HL-60/S4 treated with phorbol 12-myristate 13-acetate at 8.2 ng/mL for 4 days and 3 days (cell line): ENCODE results near the gene TMEM63B.

Experiments
- in situ Hi-C: fragments of 300-500 bp; cut with MboI; formaldehyde crosslinking; loops from 2 replicates; pipeline ENCODE4 v1.15.0; 2022; ENCODE audit warnings: low sequenced_read_pairs

TMEM63B gene

DNA sequence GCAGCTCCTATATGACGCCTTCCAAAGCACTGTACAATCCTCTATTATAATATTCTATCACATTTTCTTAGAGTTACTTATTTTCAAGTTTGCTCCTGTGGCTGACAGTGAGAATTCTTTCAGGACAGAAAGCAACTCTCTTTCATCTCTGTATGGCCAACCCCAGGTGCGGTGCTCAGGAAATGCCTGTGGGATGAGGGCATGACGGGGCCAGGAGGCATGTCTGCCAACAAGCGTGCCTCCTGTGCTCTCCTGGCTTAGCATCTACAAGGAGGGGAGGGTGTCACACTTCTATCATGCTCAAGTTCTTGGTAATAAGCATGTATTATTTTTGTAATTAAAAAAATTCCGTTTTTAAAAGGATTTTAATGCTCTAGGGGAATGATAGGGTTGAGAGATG, 11.5 kb upstream of the TMEM63B start:
- in situ Hi-C loops: no loop called here

DNA sequence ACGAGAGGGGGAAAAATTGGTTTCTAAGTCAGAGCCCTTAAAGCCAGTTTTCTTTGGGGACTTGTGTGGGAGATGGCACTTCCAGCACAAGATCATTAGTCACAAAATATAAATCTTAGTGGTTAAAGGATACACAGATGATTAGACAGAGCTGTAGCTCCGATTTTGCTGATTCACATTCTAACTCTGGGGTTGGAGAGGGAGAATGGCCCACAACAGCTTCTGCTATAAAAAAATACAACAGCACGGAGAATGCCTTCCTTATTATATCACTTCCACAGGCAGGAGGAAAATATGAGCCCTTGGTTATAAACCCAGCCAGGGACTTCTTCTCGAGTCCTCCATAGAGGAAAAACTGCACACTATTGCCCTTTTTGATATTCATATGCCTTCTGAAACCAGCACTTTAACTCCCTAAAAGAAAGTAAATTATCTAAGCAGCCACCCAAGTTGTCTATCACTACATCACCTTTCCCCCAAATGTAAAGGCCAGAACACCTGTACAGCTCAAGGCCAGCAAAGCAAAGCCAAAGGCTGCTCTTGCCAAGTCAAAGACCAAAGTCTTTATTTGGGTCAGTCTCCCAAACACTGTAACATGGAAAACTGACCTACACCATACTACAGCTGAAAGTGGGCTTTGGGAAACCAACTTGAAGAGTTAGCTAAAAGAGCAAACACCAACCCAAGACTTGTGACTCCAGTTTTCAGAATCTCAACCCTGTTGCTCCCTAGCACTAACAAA, 10.5 kb upstream of the TMEM63B start:
- in situ Hi-C loops: no loop called here

DNA sequence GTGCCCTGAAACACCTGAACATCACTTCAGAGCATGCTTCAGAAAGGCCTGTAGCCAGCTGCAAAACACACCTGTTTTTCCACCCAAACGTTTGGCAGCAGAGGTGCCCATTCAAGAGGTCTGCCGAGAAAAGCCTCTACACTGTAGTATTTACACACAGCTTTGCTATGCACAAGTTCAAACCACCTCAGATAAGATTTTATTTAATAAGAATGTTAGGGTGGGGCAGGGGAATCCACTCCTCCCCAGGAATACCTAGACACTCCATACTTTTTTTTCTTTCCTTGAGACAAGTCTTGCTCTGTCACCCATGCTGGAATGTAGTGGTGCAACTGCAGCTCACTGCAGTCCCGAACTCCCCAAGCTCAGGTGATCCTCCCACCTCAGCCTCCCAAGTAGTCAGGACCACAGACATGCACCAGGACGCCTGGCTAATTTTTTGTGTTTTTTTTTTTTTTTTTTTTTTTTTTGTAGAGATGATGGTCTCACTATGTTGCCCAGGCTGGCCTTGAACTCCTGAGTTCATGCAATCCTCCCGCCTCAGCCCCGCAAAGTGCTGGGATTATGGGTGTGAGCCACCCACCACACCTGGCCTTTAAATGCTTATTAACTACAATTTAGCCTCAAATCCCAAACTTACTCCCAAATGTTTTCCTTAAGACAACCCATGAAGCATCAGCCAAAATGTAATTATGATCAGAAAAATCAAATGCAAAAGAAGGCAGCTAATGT, 9.8 kb upstream of the TMEM63B start:
- in situ Hi-C loops: no loop called here

DNA sequence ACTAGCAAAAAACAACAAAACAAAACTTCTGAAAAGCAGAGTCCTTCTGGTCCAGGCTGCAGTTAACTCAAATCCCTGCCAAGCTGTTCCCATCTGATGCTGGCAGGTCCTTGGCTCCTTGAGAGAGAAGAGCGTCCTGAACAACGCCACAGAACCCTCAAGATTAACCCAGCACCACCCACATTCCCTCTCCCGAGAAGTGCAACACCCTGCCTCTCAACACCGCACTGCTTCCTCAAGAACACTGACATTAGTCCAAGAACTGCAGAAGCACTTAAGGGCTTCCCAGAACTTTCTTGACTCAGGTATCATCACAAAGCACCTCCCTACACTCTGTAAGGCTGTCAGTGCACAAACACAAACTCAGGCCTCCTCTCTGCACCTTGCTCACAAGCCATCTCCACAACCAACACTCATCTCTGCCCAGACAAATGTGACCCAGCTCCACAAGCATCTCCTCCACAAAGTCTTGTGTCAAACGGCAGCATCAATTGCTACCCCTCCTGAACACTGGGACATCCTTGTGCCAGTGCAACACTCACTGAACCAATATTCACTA, 7.6 kb upstream of the TMEM63B start:
- in situ Hi-C loops: no loop called here

DNA sequence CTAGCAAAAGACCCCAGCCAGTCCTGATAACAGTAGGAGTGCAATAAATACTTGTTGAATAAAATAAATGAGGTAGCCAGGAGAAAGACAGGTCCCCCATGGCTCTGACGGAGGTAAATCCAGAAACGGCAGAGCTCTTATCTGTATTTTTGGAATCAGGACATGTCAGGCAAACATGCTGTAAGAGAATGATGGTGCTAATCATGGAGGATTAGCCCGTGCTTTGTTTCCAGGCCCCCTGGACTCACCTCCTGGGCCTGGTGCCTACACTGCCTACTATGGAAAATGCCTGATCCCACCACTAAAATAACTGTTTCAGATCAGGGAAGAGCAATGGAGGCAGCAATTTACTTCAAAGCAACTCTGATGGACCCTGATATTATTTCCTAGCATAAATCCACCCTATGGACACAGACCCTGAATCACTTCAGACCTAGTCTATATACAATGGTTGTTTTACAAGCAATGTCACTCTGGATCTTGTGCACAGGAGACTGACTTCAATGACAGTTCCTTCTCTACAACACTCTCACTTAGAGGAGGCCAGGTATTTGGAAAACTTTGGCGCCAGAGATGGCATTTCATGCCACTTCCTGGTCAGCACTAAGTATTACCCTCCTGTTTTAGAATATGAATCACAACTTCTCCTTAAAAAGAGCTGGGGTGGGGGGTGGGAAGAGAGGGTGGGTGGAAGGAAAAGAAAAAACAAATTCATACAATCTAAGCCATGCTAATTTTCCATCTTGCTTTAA, 6.5 kb upstream of the TMEM63B start:
- in situ Hi-C loops: no loop called here

DNA sequence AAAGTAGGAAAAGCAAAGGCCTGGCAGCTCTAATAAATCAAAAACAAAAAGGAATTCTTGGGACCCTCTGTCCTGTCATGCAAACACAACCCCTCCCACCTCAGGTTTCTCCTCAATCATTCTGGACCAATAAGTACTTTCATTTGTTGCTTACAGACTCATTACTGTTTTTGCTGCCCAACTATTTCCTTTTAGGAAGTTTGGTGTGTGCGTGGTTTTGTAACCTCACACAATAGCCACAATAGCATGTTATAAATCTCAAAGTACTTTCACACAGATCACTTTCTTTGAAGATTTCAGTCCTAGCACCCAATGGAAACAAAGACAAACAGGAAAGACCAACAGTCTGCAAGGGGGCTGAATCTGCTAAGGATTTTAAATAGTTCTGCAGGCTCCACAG, 4.6 kb upstream of the TMEM63B start:
- in situ Hi-C loops: no loop called here

DNA sequence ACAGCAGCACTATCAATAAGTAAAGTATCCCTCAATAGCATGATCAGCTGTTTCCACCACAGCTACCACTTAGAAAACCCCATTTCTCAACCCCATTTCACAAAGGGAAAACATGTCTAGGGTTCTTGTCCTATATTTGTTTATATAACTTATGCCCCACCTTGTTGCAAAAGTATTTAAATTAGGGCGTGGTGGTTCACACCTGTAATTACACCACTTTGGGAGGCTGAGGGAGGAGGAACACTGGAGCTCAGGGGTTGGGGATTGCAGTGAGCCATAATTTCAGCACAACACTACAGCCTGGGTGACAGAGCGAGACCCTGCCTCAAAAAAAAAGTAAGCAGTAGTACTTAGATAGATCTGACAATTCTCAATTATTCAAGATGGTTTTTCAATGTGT, 3.8 kb upstream of the TMEM63B start:
- in situ Hi-C loops: no loop called here

DNA sequence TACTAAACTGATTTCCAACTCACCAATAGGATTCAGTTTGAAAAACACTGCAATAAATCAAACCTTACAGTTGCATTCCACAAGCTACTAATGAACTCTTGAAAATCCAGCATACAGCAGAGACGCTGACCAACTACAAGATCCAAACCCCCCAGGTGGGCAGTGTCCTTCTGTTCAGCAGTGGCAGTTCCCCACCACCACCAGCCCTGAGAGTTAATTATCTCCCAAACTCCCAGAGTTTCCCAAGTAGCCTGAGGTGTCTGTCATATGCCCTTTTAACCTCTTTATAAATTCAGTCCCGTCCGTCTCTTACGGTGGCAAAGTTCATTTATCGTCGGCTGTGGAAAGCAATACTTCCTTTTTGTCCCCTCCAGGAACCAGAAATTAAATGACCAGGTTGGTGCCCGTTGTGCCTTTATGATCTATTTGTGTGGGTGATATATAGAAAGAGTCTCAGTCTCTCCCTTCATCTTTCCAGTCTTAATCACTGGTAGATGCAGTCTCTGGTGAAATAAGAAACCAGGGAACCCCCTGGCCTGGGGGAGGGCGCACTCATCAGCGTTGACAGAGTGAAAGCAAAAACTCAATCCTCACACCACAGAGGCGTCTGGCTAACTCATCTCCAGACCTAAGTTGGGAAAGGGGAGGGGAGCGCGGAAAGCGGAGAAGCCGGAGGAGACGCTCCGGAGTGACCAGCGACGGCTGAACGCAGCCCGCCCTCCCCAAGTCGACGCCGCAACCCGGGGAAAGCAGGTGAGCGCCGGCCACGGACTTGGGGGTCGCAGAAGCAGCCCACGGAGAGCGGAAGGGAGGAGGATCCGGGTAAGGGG, 819 bp upstream of the TMEM63B start:
- in situ Hi-C loops: no loop called here

DNA sequence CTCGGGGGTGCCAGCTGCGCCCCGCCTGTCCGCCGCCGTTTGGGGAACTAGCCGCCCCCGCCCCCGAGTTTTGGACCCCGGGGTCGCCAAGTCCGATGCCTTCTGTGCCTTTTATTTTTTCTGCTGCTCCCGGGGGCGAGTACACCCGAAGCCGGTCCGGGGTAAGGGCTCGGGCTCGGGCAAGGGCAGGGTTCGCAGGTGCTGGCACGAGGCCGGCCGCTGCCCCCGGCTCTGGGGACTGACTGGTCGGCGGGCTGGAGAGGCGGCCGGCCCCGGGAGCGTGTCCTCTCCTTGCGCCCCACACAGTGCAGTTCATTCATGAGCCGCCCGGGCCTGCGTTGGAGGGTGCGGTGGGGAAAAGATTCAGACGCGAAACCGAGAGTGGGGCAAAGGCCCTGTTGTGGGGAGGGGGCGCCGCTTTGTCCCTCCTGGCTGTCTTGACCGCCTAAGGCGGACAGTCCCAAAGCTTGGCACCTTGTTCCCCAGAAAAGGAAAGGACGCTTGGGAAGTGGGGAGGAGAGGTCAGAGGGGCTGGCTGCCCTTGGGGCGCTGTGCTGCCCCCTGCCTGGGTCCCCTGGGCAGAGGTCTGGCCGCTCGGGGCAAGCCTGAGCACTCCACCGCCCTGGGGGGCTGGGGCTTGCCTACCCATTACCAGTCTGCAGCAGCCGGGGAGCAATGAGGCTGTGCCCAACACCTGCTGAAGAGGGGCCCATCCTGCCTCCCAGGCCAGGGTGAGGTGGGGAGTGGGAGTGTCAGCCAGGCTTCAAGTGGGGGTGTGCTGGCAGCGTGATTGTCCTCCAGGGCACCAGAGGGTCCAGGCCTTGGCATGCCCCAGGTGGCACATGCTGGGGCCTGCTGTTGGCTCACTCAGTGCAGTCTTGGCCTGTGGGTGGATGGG, 915 bp downstream of the TMEM63B start:
- in situ Hi-C loops: no loop called here

DNA sequence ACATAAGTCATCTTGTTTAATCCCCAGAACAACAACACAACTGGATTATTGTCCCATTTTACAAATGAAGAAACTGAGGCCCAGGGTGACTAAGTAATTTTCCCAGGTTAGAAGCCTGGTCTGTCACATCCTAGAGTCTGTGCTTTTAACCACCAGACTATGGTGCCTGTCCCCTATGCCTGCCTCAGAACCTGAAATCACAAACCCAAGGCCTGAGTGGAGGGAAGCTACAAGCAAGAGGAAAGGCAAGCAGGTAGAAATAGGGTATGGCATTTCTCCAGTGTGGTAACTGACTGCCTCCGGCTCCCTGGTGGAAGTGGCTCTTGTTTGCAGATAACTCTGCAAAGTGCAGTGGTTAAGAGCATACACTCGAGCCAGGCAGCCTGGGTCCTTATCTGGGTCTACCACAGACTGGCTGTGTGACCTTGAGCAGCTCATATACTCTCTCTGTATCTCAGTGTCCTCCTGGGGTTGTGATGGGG, 2.5 kb downstream of the TMEM63B start:
- in situ Hi-C loops: no loop called here

DNA sequence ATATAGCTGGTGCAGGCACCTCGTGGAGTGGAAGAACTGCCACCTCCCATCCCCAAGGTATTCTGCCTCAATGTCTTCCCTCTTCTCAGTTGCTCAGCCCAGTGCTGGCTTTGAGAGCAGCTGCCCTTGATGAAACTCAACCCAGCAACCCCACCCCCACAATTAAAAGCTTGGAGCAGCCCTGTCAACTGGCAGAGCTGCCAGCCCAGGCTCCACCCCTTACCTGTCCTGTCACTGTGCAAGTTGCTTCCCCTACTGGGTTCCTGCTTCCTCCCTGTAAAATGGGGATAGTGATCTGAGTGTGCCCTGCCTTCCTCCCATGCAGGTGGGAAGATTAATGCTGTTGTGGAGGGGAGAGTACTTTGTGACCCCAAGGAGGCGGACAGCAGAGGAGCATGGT, 4.5 kb downstream of the TMEM63B start:
- in situ Hi-C loops: no loop called here

DNA sequence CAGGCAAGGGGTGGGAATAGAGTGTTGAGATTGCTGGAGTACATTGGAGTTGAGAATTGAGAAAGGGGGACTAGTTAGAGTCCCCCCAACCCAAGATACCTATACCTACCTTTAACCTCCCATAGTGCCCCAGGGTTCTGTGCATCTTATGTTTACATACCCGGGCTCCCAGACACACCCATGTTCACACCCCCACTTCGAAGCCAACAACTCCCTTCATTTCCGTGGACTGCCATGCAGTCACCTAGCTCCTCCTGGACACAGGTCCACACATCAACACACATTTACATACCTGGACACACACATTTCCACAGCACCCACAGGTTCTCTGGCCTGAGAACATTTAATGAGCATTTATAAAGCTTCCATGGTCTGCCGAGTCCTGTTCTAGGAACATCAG, 5.1 kb downstream of the TMEM63B start:
- in situ Hi-C loops: no loop called here

DNA sequence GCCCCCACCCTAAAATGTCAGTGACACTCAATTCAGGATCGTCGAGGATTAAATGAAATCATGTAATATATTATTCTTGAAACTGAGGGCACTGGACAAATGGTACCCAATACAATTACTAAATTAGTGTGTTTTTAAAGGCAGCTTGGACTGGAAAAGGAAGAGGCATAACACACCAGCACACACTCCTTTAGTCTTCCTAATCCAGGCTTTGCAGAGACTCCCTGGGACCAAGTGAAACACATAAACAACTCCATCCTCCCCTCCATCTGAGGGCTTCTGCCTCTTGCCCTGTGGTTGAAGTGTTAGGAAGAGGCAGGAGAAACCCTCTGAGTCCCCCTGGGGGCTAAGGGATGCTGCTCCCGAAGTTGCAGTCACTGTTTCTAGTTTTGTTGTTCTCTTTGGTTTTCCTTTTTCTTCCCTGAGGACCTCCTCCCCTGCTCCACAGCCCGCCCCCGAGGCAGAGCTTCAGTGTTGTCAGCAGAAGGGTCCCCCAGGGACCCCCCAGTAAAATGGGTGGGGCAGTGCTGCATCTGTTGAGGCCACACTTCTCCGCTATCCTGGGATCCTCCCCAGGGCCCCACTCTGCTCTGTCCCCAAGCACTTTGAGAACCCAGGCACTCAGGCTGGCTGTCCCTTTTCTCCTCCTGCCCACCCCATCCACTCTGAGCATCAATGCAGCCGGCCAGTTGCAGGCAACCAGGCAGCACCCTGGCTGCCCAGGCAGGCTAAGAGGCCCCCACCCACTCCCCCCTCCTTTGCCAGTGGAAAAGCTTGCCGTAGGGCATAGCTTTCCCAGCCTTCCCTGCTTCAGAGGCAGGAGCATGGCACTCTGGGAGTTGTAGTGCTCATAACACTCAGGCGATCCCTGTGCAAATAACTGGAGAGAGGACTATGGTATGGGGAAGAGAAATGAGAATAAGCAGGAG, 5.9 kb downstream of the TMEM63B start:
- in situ Hi-C loops: no loop called here

DNA sequence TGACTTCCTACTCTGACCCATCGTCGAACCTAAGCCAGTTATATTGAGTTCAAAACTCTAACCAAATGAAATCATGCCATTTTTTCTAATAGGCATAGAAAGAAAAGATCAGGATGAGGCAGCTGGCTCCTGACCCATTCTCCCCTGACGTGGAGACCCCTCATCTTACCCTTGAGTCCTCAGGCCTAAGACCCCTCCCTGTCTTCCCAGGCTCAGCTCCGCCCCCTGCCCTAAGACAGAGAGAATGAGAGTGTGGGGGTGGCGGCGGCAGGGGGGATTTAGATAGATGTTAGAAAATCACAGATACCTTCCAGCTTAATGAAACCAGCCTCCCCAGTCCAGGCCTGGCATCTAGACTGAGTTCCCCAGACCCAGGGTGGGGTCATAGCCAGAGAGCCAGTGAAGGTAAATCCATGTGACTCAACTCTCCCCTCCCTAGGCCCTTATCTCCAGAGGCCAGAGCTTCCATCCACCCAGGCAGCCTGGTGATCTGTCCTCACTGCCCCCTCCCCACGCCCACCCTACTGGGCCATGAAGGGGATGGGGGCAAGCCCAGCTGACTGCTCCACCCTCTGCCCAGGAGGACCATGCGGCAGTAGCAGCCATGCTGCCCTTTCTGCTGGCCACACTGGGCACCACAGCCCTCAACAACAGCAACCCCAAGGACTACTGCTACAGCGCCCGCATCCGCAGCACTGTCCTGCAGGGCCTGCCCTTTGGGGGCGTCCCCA, 6.8 kb downstream of the TMEM63B start:
- in situ Hi-C loops: no loop called here

DNA sequence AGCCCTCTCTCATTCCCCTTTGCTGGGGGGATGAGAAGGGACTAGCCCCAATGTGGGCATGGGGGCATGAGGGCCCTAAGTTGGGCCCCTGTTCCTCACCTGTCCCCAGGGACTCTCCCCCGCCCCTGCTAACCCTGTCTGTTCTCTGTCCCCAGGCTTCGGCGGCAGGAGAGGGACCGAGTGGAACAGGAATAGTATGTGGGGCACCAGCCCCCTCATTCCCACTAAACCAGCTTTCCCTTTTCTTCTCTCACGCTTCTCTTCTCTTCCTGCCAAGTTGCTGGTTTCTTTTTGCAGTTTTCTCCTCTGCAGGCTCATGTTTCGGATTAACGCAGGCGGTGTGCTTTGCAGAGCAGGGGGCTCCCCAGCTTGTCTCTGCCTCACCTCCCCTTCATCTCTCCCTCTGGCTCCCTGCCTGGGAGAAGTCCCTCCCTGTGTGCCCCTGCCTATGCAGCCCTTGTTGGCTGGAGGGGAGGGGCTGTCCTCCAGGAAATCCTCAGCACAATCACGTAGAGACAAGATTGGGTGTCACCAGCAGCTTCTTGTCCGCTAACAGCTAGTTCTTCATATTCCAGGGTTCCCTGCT, 7.9 kb downstream of the TMEM63B start:
- in situ Hi-C loops: no loop called here

DNA sequence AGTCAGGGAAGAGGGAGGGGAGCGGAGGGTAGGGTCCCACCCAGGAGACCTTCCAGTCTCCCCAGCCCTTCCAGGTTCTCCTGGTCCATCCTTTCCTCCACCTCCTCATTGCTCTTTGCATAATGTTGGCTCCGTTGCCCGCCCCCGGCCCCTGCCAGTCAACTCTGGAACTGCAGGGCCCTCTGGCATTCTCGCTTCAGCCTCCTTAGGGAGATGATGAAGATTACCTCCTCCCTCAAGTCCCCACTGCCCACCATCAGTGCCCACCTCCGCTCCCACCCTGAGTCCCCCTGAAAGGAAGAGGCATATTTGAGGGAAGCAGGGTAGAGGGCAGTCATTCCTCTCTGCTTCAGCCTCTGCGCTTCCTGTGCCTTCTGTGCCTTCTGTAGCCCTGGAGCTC, 8.5 kb downstream of the TMEM63B start:
- in situ Hi-C loops: no loop called here

DNA sequence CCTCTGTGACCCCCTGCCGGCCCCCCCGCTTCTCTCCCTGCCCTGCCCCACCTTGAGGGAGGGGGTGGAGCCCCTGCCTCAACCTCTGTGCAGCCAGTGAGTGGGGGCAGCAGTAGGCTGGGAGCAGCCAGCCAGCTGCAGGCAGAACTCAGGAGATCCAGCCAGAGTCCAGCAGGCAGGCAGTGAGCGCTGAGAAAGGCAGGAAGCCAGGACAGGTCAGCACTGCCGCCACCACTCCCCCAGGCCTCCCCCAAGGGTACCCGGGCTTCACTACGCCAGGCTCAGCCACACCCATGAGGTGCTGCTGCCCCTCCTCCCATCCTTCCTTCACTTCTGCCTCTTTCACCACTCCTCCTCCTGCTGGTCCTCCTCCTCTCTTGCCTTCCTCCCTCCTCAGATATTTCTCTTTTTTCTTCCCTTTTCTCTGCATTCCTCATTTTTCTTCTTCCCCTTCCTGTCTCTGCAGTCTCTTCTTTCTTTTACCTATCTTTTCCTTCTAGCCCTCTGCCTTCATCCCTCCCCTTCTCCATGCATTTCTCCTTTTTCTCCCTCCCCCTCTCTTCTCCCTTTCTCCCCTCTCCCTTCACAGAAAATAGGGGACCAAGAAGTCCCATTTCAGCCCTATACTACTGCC, 11.5 kb downstream of the TMEM63B start:
- in situ Hi-C loops: no loop called here
